Neural cell (in vitro differentiated cells): Measurements from ENCODE around the gene ERICH6.

Source experiments
- EZH2 ChIP-seq: fragments of 200-600, 300-800 bp; shearing (Covaris generic), sonication (generic); IDR thresholded peaks from 2 replicates; pipeline ENCODE4 v1.6.1; 2014; ENCODE audit warnings: antibody characterized with exemption, low read length, borderline replicate concordance, mild to moderate bottlenecking; ENCODE audit not compliant: insufficient read depth, poor library complexity, severe bottlenecking
- MXI1 ChIP-seq: fragments of 450-650 bp; conservative IDR thresholded peaks from 2 replicates; pipeline ENCODE4 v1.6.1; 2014; ENCODE audit warnings: antibody characterized with exemption, mild to moderate bottlenecking; ENCODE audit not compliant: poor library complexity, severe bottlenecking
- POLR2AphosphoS5 ChIP-seq: IDR thresholded peaks from 2 replicates; pipeline ENCODE4 v1.6.1; 2012
- SMC3 ChIP-seq: fragments of 450-650 bp; conservative IDR thresholded peaks from 2 replicates; pipeline ENCODE4 v1.6.1; 2014; ENCODE audit warnings: antibody characterized with exemption, mild to moderate bottlenecking, moderate library complexity; ENCODE audit not compliant: poor library complexity
- TAF1 ChIP-seq: IDR thresholded peaks from 2 replicates; pipeline ENCODE4 v1.6.1; 2012; ENCODE audit warnings: low read depth
- TF ChIP-seq, protein P1 (sequence below): fragments of 450-650 bp; IDR thresholded peaks from 2 replicates; pipeline ENCODE4 v1.5.1; 2014; ENCODE audit warnings: antibody characterized with exemption, mild to moderate bottlenecking, moderate library complexity; ENCODE audit not compliant: poor library complexity, severe bottlenecking

DNA sequence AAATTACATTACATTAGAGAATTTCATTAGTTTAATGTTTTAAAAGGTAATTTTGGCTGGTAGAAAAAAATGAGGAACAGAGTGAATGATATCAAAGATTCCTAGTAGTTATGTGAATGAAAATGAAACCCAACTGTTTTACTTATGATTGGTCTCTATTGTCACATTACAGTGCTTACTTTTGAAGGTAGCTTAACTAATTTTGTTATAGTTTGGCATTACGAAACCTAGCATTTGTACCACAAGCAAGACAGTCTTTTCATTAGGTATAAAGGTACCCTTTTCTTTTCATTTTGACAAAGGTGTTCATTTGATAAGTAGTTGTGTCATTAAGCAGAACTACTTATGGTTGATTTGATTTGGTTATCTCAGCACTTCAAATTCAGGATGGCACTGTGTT, 93.7 kb downstream of the ERICH6 start:
- TF ChIP-seq TAF1 (no peak), EZH2 (no peak), SMC3 (no peak), POLR2AphosphoS5 (no peak), MXI1 (no peak)
- TF ChIP-seq, protein P1, sequence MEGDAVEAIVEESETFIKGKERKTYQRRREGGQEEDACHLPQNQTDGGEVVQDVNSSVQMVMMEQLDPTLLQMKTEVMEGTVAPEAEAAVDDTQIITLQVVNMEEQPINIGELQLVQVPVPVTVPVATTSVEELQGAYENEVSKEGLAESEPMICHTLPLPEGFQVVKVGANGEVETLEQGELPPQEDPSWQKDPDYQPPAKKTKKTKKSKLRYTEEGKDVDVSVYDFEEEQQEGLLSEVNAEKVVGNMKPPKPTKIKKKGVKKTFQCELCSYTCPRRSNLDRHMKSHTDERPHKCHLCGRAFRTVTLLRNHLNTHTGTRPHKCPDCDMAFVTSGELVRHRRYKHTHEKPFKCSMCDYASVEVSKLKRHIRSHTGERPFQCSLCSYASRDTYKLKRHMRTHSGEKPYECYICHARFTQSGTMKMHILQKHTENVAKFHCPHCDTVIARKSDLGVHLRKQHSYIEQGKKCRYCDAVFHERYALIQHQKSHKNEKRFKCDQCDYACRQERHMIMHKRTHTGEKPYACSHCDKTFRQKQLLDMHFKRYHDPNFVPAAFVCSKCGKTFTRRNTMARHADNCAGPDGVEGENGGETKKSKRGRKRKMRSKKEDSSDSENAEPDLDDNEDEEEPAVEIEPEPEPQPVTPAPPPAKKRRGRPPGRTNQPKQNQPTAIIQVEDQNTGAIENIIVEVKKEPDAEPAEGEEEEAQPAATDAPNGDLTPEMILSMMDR = no peak
